Smooth muscle cell (in vitro differentiated cells): ENCODE measurements around the gene PARN. TPM values are rescaled to one million over a fixed set of nuclear protein-coding genes. Genes with fewer than 3 reads are reported as not detected.

Experiments
- DNase-seq: peaks from one replicate; lab custom pipeline; 2025; ENCODE audit not compliant: unreplicated experiment; lab: John Stamatoyannopoulos, UW
- H2AFZ ChIP-seq: fragments of 200-600 bp; sonication (generic); 2 replicates; pipeline ENCODE4 v1.6.0; 2016; ENCODE audit warnings: antibody characterized with exemption, low read depth, mild to moderate bottlenecking
- H3F3A ChIP-seq: fragments of 200-600 bp; sonication (generic); 2 replicates; pipeline ENCODE4 v1.6.0; 2017; ENCODE audit warnings: antibody characterized with exemption, low read depth
- H3K27ac ChIP-seq: fragments of 200-600 bp; sonication (generic); 2 replicates; pipeline ENCODE4 v1.5.1; 2016; ENCODE audit warnings: low read depth, mild to moderate bottlenecking
- H3K27me3 ChIP-seq: fragments of 200-600 bp; sonication (generic); 2 replicates; pipeline ENCODE4 v1.6.1; 2016; ENCODE audit warnings: low read depth, mild to moderate bottlenecking
- H3K36me3 ChIP-seq: fragments of 200-600 bp; sonication (generic); 2 replicates; pipeline ENCODE4 v1.5.1; 2016; ENCODE audit warnings: low read depth
- H3K4me1 ChIP-seq: fragments of 200-600 bp; sonication (generic); 2 replicates; pipeline ENCODE4 v1.5.1; 2016; ENCODE audit warnings: low read depth
- H3K4me2 ChIP-seq: fragments of 200-600 bp; sonication (generic); 2 replicates; pipeline ENCODE4 v1.6.0; 2016; ENCODE audit warnings: mild to moderate bottlenecking
- H3K4me3 ChIP-seq: fragments of 200-600 bp; sonication (generic); 2 replicates; pipeline ENCODE4 v1.5.1; 2016; ENCODE audit warnings: mild to moderate bottlenecking
- H3K79me2 ChIP-seq: fragments of 200-600 bp; sonication (generic); 2 replicates; pipeline ENCODE4 v1.6.0; 2016; ENCODE audit warnings: low read depth, mild to moderate bottlenecking
- H3K9ac ChIP-seq: fragments of 200-600 bp; sonication (generic); 2 replicates; pipeline ENCODE4 v1.6.0; 2016; ENCODE audit warnings: low read depth
- H3K9me3 ChIP-seq: fragments of 200-600 bp; sonication (generic); replicated peaks from 2 replicates; pipeline ENCODE4 v1.5.1; 2016; ENCODE audit warnings: low read depth
- H4K20me1 ChIP-seq: fragments of 200-600 bp; sonication (generic); 2 replicates; pipeline ENCODE4 v1.6.0; 2016; ENCODE audit warnings: low read depth
- WGBS: methylation state at CpG from one replicate; pipeline ENCODE4 v1.1.7; 2016; ENCODE audit warnings: low lambda C conversion rate; 5-methylcytosine and 5-hydroxymethylcytosine counted together
- polyA plus RNA-seq: library from polyadenylated mRNA; unstranded; fragments of >200 nt; fragmentation: Nextera tagmentation; extraction: Ambion mirVana; gene quantifications from 2 replicates; pipeline ENCODE4 v1.2.1, GENCODE V29; 2016
- total RNA-seq: library from RNA; depleted of rRNA; stranded (reverse); fragments of >200 nt; gene quantifications from 2 replicates; pipeline ENCODE4 v1.2.3, GENCODE V29; 2014
- TF ChIP-seq, protein P1 (sequence below): fragments of 200-600 bp; sonication (generic); IDR thresholded peaks from 2 replicates; pipeline ENCODE4 v1.5.1; 2017; ENCODE audit warnings: borderline replicate concordance, mild to moderate bottlenecking, antibody characterized with exemption; ENCODE audit not compliant: insufficient read depth, poor library complexity, severe bottlenecking

The PARN gene
- total and polyA plus RNA-seq, 2 experiments from 2014 or later: 22.2 to 24.6 TPM

DNA sequence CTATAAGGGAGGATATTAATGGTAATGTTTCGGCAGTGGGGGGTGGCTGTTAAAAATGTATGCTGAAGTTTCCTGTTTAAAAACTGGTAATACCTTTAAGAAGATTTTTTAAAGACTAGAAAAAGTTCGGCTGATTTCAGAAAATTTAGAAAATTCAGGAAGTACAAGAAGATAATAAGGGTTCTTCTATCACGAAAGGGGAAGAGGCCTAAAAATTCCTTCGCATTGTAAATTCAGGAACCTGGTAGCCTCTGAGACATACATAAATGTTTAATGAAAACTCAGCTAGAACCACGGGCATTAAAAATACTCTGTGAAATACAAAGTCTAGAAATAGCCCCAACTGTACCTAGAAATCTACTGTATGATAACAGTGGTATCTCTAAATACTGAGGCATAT lies 181.2 kb downstream of the PARN start:
- Histone ChIP-seq H3K9ac (no peak overlapping the region), H2AFZ (no peak overlapping the region), H3F3A (no peaks in the 10 kb centered on the region), H3K9me3 (no peaks in the 10 kb centered on the region), H3K4me1 (no peaks in the 10 kb centered on the region), H3K27me3 (no peaks in the 10 kb centered on the region), H3K4me2 (no peak overlapping the region), H4K20me1 (no peaks in the 10 kb centered on the region), H3K4me3 (no peak overlapping the region), H3K36me3 (no peaks in the 10 kb centered on the region), H3K27ac (no peak overlapping the region), H3K79me2 (no peaks in the 10 kb centered on the region)
- no peak for DNase-seq
- TF ChIP-seq, protein P1, sequence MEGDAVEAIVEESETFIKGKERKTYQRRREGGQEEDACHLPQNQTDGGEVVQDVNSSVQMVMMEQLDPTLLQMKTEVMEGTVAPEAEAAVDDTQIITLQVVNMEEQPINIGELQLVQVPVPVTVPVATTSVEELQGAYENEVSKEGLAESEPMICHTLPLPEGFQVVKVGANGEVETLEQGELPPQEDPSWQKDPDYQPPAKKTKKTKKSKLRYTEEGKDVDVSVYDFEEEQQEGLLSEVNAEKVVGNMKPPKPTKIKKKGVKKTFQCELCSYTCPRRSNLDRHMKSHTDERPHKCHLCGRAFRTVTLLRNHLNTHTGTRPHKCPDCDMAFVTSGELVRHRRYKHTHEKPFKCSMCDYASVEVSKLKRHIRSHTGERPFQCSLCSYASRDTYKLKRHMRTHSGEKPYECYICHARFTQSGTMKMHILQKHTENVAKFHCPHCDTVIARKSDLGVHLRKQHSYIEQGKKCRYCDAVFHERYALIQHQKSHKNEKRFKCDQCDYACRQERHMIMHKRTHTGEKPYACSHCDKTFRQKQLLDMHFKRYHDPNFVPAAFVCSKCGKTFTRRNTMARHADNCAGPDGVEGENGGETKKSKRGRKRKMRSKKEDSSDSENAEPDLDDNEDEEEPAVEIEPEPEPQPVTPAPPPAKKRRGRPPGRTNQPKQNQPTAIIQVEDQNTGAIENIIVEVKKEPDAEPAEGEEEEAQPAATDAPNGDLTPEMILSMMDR: no peak
- 96% methylated on average over 5 of the region's 5 CpGs for WGBS

DNA sequence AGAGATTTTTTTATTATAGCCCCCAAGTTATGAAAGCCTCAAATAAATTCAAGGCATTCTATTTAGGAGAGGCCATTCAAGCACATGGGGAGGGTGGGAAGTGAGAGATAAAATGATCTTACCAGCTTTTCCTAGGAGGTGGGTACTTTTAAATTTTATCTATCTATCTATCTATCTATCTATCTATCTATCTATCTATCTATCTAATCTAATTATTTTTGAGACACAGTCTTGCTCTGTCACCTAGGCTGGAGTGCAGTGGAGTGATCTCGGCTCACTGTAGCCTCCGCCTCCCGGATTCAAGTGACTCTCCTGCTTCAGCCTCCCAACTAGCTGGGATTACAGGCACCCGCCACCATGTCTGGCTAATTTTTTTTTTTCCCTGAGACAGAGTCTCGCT lies 182.3 kb downstream of the PARN start:
- Histone ChIP-seq H4K20me1 (no peaks in the 10 kb centered on the region), H3K4me3 (no peak overlapping the region), H3K9me3 (no peaks in the 10 kb centered on the region), H3K27me3 (no peaks in the 10 kb centered on the region), H3K79me2 (no peaks in the 10 kb centered on the region), H3F3A (no peaks in the 10 kb centered on the region), H3K36me3 (no peaks in the 10 kb centered on the region), H3K4me2 (no peak overlapping the region), H2AFZ (no peak overlapping the region), H3K27ac (no peak overlapping the region), H3K4me1 (no peaks in the 10 kb centered on the region), H3K9ac (no peak overlapping the region)
- no peak for DNase-seq
- TF ChIP-seq, protein P1: no peak
- 97% methylated on average over 5 of the region's 5 CpGs for WGBS

DNA sequence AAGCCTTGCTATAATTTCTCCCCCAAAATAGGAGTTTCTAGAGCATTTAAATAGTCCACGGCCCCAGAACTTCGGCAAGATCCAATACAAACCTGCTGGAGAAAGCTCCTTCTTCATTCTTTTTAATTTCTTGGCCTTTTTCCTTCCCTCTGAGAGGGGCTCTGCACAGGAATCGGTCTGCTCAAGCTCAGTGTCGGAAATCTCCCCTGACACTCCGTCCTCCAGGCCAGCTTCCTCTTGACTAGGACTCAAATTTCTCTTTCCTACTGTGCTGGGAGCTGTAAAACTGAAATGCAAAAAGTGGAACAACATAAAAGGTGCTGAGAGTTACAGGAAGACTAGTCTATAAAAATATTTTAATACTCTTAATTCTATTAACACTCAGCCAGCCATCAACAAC lies 183.3 kb downstream of the PARN start:
- 77% methylated on average over 5 of the region's 5 CpGs for WGBS
- no peak overlapping the region for H3K4me3 ChIP-seq
- no peak overlapping the region for H3K4me2 ChIP-seq
- no peaks in the 10 kb centered on the region for H3F3A ChIP-seq
- DNase-seq: no peak
- H3K4me1 ChIP-seq: no peaks in the 10 kb centered on the region
- no peaks in the 10 kb centered on the region for H3K36me3 ChIP-seq
- H2AFZ ChIP-seq: no peak overlapping the region
- no peaks in the 10 kb centered on the region for H3K79me2 ChIP-seq
- H3K9ac ChIP-seq: no peak overlapping the region
- TF ChIP-seq, protein P1: no peak
- H3K27ac ChIP-seq: no peak overlapping the region
- no peaks in the 10 kb centered on the region for H3K9me3 ChIP-seq
- H4K20me1 ChIP-seq: no peaks in the 10 kb centered on the region
- H3K27me3 ChIP-seq: no peaks in the 10 kb centered on the region

DNA sequence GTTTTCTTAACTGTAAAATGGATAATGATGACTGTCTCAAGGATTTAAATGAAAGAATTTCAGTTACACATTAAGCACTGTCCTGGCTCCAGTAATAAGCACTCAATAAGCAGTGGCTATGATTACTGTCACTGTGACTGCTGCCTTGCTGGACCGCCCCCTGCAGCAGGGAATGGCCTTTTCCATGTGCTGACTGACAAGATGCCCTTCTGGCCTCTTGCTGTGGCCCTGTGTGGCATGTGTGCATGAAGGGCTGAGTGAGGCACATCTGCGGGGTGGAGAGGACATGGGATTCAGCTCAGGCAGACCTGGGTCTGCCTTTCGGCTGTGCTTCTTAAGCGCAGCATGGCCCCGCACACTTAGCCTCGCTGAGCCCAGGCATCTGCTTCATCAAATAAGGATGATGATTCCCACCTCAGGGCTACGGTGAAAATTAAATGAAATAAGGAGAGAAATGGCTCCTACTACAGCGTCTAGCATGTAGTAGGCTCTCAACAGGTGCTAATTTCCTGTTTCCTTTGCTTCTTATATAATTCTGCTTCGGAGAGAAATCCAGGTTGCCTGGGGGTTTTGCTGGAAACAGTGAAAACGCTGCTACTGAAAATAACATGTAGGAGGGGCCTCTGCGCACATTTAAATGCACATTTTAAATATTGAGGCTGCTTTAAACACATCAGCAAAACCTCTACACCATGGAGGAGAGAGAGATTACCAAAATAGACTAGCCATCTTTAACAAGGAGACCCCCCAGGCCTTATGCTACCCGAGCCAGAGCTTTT lies 183.9 kb downstream of the PARN start:
- Histone ChIP-seq H3K4me1 (no peaks in the 10 kb centered on the region), H3K79me2 (no peaks in the 10 kb centered on the region), H3F3A (no peaks in the 10 kb centered on the region), H4K20me1 (no peaks in the 10 kb centered on the region), H3K4me2 (no peak overlapping the region), H3K36me3 (no peaks in the 10 kb centered on the region), H3K27me3 (no peaks in the 10 kb centered on the region), H3K4me3 (no peak overlapping the region), H3K9ac (no peak overlapping the region), H3K27ac (no peak overlapping the region), H2AFZ (no peak overlapping the region), H3K9me3 (no peaks in the 10 kb centered on the region)
- TF ChIP-seq, protein P1: no peak
- 94% methylated on average over 12 of the region's 12 CpGs for WGBS
- no peak for DNase-seq
